ENCODE data around the gene CDON.

Gene CDON

GRCh38 chr11:125941619-125942611 is 120.8 kb downstream of the CDON start:
- no peak overlapping the region for H3K4me3 ChIP-seq
- peak; percentile 30 to 50 for TF ChIP-seq CTCF (IDR thresholded peaks at IDR 0.05)
- intact Hi-C loops (cut with DNase I; ENCODE audit: low total_unique reads): no loop called here

GRCh38 chr11:125941267-125941618 is 121.4 kb downstream of the CDON start:
- H3K36me3 ChIP-seq: no peaks in the 10 kb centered on the region
- H3K9me3 ChIP-seq: no peaks in the 10 kb centered on the region
- peak in 1 of 2 donors; percentile 43 for DNase-seq
- TF ChIP-seq CTCF (IDR thresholded peaks at IDR 0.05): no peak
- no peak overlapping the region for H3K4me3 ChIP-seq
- peaks cover 0 to 8% of the 10 kb centered on the region in 2 donors for H3K27me3 ChIP-seq
- H3K27ac ChIP-seq: no peak overlapping the region
- H3K4me1 ChIP-seq: no peaks in the 10 kb centered on the region
- intact Hi-C loops (cut with DNase I; ENCODE audit: low total_unique reads): no loop called here

More at GRCh38 chr11:125941619-125942611, 120.8 kb downstream of the CDON start:
- Histone ChIP-seq H3K4me1 (no peaks in the 10 kb centered on the region), H3K27me3 (peaks cover 0 to 8% of the 10 kb centered on the region in 2 donors), H3K9me3 (no peaks in the 10 kb centered on the region), H3K27ac (no peak overlapping the region), H3K36me3 (no peaks in the 10 kb centered on the region)
- peak in 1 of 2 donors; percentile 66 for DNase-seq

- H3K4me3 ChIP-seq: no peak overlapping the region
- H3K27me3 ChIP-seq: peaks cover 0 to 8% of the 10 kb centered on the region in 2 donors
- no peaks in the 10 kb centered on the region for H3K9me3 ChIP-seq
- peak in 1 of 2 donors; percentile 25 for DNase-seq
- no peak overlapping the region for H3K27ac ChIP-seq
- H3K36me3 ChIP-seq: no peaks in the 10 kb centered on the region
- no peaks in the 10 kb centered on the region for H3K4me1 ChIP-seq
- TF ChIP-seq CTCF (IDR thresholded peaks at IDR 0.05): no peak
- intact Hi-C loops (cut with DNase I; ENCODE audit: low total_unique reads): no loop called here
Observed at GRCh38 chr11:125940145-125940544, 122.5 kb downstream of the CDON start.

GRCh38 chr11:125939081-125939521 is 123.6 kb downstream of the CDON start:
- intact Hi-C loops (cut with DNase I; ENCODE audit: low total_unique reads): no loop called here
- Histone ChIP-seq H3K4me3 (no peak overlapping the region), H3K4me1 (no peaks in the 10 kb centered on the region), H3K27ac (no peak overlapping the region), H3K36me3 (no peaks in the 10 kb centered on the region), H3K9me3 (no peaks in the 10 kb centered on the region), H3K27me3 (peaks cover 0 to 4% of the 10 kb centered on the region in 2 donors)
- no peak for TF ChIP-seq CTCF (IDR thresholded peaks at IDR 0.05)
- peak in 1 of 2 donors; percentile 42 for DNase-seq

GRCh38 chr11:125938418-125938817 is 124.2 kb downstream of the CDON start:
- intact Hi-C loops (cut with DNase I; ENCODE audit: low total_unique reads): no loop called here
- no peaks in the 10 kb centered on the region for H3K36me3 ChIP-seq
- no peak overlapping the region for H3K4me3 ChIP-seq
- no peaks in the 10 kb centered on the region for H3K9me3 ChIP-seq
- H3K27ac ChIP-seq: no peak overlapping the region
- no peak for TF ChIP-seq CTCF (IDR thresholded peaks at IDR 0.05)
- peaks cover 0 to 4% of the 10 kb centered on the region in 2 donors for H3K27me3 ChIP-seq
- no peaks in the 10 kb centered on the region for H3K4me1 ChIP-seq
- DNase-seq: peak in 1 of 2 donors; percentile 50
